NCI-H1417 treated with DMSO at 0.1 percent for 48 hours (cell line): ENCODE data around the gene CACNB2.
"Not testable (repeated sequence)": the region's sequence is repeated elsewhere in the genome, so short reads cannot be mapped to it uniquely, and the experiment has no call there.

Source experiments
- DNase-seq: peaks from one replicate; lab custom pipeline; 2025; lab: John Stamatoyannopoulos, UW

Gene CACNB2

DNA sequence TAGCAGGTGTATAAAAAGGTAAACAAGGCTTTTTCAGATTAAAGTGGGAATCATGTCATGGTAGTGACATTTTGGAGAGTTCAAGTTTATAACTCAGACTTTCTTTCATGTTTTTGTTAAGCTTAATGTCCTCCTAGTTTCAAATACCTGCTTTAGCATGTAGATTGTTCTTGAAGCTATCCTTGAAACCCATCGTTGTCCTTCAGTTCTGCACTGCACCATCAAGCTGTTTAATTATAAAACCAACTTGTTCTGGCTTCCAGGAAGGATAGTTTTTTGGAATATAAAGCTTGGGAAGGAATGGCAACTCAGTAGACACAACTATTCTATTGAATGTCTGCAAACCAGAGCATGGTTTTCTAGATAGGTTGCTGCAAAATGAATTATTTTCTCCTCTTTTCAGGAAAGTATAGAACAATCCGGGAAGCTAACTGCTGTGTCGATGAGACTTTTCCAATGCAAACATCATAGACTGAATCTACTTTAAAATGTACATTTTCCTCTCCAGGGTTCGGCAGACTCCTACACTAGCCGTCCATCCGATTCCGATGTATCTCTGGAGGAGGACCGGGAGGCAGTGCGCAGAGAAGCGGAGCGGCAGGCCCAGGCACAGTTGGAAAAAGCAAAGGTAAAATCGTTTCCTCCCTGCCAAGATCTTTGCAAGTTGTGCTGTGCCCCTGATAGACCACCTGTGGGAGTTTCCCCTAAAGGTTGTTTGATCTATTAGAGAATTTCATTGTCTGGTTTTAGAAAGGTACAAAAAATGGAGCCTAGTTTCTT is 261.4 kb downstream of the CACNB2 start:
- DNase-seq: no peak

DNA sequence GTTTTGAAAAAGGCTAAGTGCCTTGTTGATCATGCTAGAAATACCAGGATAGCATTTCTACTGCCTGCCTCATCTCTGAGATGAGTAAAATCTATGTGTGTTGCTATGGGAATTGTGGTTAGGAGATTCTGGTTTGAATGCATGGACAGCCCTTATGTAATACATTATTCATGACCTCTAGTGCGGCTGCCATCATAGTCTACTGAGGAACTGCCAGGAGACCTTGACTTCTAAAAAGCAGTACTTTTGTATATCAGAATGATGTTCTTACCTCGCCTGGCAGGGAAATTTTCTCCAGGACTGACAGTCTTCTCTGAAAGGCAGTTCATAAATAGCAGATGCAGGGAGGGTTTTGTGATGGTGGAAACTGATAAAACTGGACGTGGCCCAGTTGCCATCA is 262.6 kb downstream of the CACNB2 start:
- no peak for DNase-seq

DNA sequence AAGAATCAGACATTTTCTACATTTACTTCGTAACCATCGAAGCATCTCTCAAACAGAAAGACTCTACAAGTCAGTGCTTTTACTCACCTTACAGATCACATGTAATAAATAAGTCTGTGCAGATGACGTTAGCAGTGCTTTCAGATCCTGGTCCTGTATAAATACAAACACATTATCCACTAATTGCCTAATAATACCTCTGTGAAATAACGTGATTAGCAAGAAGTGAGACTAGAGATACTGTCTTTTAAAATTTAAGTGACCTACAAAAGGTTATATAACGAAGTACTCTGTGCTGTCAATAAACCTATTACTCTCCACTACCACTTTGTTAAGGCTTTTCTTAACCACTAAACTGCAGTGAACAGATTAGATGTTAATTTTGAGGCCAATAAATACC is 264.3 kb downstream of the CACNB2 start:
- DNase-seq: no peak

DNA sequence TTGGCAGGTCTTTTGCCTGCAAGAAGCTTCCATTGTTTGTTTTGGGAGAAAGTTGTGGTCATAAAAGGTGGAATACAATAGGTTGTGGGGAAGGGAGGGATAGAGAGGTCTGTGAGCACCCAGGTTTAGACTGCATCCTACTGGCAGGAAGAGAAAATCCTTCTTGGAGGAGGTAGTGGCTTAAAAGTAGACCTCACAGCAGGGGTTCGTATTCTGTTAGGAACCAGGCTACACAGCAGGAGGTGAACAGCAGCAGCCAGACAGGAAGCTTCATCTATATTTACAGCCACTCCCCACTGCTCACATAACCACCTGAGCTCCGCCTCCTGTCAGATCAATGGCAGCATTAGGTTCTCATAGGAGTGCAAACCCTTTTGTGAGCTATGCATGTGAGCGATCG is 265.9 kb downstream of the CACNB2 start:
- no peak for DNase-seq

GRCh38 chr10:18409599-18410397 is 269.6 kb downstream of the CACNB2 start:
- no peak for DNase-seq

- DNase-seq: no peak
Observed at GRCh38 chr10:18414061-18414460, 273.8 kb downstream of the CACNB2 start.

GRCh38 chr10:18417950-18418527 is 277.8 kb downstream of the CACNB2 start:
- DNase-seq: no peak

DNA sequence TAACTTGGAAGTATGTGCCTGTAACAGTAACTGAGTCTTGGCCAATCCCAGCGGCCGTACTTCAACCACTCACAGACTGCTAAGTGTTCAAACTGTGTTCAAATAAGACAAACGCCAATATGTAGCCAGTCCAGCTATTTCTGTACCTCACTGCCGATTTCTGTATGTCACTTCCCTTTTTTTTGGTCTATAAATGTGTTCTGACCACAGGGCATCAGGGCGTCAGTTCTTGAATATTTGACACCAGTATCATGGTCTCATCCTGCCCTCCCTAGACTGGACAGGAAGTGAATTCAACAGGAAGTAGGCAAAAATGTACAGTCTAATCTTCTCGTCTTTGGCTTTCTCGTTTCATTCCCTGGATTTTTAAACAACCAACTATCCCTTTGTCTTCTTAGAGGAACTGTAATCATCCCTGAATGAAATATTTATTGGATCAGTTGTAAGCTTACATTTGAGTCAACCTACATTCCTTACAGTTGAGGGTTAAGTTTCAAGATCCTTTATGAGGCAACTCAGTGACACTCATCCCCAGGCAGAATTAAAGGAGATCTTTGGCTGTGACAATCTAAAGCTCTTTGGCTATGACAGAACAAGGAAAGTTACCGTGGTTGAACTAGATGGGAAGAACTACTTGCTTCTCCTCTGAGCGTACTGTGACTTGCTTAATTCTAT is 278.5 kb downstream of the CACNB2 start:
- no peak for DNase-seq

DNA sequence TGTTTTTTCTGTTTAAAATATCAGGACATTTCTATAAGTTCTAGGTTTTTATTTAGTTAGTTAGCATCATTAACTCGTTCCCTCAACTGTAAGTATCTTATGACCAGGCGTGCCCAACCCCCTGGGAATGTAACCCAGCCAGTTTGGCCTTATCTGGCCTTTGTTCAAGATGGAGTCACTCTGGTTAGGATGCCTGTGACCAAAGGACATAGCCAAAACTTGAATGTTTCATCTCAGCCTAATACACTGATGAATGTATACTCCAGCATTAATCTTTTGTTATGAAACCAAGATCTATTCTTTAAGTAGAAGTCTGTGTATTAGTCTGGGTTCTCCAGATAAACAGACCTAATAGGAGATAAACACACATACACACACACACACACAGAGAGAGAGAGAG is 279.7 kb downstream of the CACNB2 start:
- no peak for DNase-seq

DNA sequence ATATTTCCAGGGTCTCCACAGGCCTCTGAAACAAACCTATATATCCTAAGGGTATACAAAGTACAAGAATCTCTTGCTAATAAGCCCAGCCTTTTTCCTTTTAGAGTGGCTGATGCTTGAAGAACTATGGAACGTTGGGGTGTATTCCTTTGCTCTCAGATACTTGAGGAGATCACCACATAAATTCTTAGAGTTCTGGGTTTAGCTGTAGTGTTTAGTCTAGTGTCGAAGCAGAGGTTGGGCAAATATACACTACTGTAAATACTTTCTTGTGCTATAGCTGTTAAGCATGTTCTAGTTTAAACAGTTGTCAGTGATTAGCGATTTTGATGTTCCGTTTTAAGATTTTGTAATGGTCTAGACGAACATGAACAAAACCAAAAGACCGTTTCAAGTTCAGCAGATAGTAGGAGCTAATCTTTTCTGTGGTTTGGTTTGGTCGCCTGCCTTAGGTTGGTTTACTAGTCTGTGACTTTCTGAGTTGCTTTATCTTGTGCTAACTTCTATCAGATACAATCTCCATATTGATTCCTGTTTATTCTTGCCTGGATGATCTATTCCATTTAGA is 281.6 kb downstream of the CACNB2 start:
- DNase-seq: no peak

DNA sequence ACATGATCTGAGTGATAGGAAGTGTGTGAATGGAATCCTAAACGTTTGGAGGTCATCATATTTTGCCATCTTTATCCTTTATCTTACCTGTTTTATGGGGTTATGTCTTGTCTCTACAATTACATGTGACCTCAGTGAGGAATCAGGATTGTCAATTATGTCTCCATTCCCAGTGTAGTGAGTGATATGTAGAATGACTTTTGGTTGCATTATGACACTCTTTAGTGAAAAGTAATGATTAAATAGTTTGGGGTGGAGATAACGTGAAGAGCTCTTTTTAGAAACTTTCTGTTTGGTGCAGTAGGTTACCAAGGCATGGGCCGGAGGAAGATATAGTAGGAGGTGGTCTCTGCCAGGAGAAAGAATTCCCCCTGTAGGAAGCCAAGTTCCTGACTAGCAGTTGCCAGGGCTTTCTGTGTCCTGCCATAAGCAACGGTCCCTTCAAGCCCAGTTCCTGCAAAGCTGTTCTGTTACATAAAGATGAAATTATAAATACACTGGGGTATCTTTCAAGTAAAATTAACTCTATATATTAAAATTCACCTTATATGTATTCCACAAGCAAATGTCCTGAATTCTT is 282.9 kb downstream of the CACNB2 start:
- no peak for DNase-seq

DNA sequence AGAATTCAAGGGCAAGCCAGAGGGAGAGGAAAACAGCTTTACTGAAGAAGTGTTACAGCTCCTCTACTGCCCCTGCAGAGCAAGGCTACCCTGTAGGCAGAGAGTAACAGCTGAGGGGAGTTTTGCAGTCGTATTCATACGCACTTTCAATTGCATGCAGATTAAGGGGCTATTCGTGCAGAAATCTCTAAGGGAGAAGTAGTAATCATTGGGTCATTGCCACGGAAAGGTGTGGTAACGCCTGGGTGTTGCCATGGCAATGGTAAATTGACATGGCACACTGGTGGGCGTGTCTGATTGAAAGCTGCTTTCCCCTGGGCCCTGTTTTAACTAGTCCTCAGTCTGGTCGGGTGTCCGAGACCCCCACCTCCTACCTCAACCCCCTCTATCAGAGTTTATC is 284.0 kb downstream of the CACNB2 start:
- no peak for DNase-seq

- DNase-seq: no peak
Observed at GRCh38 chr10:18429335-18429734, 289.1 kb downstream of the CACNB2 start.

- DNase-seq: no peak
Observed at GRCh38 chr10:18436902-18437301, 296.7 kb downstream of the CACNB2 start.

DNA sequence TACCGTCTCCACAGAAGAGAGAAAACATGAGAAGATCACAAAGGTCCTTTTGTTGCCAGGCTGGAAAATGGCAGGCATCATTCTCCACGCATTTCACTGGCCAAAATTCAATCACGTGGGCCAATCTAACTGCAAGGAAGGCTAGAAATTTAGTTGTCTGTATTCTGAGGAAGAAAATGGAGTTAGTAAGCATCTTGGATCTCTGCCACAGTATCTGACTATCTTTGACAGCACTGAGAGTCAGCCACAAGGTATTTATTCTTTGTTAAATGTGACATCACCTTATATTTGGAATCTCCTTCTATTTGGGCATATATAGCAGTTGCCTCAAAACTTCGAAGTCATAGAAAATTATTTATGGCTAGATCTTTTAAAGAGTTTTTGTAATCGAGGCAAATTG is 297.3 kb downstream of the CACNB2 start:
- no peak for DNase-seq

- DNase-seq: no peak
Observed at GRCh38 chr10:18438361-18439126, 298.3 kb downstream of the CACNB2 start.

- DNase-seq: no peak
Observed at GRCh38 chr10:18439601-18440000, 299.4 kb downstream of the CACNB2 start.

DNA sequence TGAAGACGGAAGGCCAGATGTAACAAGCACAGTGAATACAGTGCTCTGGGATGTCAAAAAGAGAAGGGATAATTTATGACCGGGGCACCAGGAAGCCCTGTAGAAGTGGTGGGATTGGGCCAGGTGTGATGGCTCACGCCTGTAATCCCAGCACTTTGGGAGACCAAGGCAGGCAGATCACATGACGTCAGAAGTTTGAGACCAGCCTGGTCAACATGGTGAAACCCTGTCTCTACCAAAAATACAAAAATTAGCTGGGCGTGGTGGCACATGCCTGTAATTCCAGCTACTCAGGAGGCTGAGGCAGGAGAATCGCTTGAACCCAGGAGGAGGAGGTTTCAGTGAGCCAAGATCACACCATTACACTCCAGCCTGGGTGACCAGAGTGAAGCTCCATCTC is 305.4 kb downstream of the CACNB2 start:
- DNase-seq: not testable (repeated sequence)

GRCh38 chr10:18446205-18446604 is 306.0 kb downstream of the CACNB2 start:
- no peak for DNase-seq

- no peak for DNase-seq
Observed at GRCh38 chr10:18449611-18450026, 309.4 kb downstream of the CACNB2 start.

DNA sequence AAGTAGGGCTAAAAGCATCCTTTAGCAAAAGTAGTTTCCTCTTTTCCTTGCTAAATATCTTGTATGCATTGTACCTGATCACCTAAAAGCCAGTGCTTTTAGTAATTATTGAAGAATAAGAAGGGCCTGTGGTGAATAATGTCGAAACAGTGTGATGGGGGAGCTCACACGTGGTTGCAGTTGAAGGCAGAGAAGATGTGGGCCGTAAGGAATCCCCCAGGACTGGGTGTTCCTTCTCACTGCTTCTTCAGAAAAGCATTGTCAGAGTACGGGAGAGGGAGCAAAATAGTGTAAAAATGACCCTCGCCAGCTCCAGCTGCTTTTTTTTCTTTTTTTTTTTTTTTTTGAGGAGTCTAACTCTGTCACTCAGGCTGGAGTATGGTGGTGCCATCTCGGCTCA is 310.1 kb downstream of the CACNB2 start:
- DNase-seq: no peak
